HG02943 (cell line): Measurements from ENCODE around the gene SSBP3.

ENCODE experiments used
- ATAC-seq: cut with Tn5 transposase; IDR thresholded peaks from one replicate; pipeline ENCODE4 v1.9.1; 2021; ENCODE audit warnings: mild to moderate bottlenecking, low read depth, moderate library complexity; ENCODE audit not compliant: unreplicated experiment

Gene SSBP3

GRCh38 chr1:54375712-54376429, 30.3 kb downstream of the SSBP3 start:
- no peak for ATAC-seq

- ATAC-seq: no peak
Observed at GRCh38 chr1:54375298-54375697, 30.9 kb downstream of the SSBP3 start.

- no peak for ATAC-seq
Observed at GRCh38 chr1:54374766-54375165, 31.4 kb downstream of the SSBP3 start.

DNA sequence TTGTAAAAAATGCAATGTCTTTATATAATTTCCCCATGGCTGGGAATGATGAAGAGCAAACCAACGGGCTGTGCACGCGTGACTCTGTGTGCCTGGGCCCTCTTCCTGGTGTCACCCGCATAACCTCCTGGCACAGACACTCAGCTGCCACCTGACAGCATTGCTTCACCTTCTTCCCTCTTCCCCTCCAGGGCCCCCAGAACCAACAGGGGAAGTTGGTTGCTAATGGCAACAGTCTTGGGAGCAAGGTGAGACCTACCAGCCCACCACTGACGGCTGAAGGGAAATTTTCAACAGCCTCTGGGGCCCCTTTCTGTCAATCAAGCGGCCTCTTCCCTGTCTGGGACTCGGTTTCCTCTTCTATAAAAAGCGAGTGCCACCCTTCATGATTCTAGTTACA, 33.2 kb downstream of the SSBP3 start:
- ATAC-seq: no peak

DNA sequence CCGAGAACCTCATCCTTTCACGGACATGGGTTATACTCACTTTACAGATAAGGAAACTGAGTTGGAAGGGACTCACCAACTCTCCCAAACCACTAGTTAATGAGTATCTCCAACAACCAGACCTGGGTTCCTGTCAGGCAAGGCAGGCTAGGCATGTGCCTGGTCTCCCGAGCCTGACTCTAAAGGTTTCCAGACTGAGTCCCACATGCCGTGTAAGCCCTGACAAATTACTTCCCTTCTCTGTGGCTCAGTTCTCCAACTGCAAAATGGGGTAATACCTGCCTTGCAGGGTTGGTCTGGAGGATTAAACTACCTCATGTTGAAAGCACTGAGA, 34.3 kb downstream of the SSBP3 start:
- no peak for ATAC-seq

- ATAC-seq: no peak
Observed at GRCh38 chr1:54371038-54371941, 34.9 kb downstream of the SSBP3 start.

DNA sequence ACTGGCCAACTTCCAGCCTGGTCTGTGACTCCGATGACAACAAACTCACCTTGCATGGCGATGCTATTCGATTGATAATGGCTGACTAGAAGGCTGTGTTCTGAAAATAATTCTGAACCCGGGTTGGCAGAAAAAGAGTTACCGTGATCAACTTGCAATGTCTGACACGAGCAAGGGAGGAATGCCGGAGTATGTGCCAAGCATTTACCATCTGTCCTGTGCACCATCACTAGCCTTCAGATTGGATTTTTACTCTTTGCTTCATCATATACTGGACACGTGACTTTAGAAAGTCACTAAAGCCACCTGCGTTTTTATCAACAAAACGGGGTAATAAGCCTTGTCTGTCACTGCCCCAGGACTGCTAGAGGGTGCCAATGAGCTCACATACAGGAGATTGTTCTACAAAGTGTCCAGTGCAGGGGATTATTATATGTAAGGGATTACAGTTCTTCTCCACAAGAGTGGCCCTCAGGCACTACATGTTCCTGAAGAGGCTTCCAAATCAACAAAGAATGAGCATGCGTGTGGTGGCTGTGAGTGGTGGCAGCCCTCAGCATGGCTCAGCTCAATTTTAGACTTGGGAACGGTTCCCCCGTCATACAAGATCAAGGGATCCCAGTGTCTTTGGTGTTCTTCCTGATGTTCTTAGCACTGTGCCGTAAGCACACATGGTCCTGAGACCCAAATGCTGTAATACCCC, 35.8 kb downstream of the SSBP3 start:
- ATAC-seq: no peak

DNA sequence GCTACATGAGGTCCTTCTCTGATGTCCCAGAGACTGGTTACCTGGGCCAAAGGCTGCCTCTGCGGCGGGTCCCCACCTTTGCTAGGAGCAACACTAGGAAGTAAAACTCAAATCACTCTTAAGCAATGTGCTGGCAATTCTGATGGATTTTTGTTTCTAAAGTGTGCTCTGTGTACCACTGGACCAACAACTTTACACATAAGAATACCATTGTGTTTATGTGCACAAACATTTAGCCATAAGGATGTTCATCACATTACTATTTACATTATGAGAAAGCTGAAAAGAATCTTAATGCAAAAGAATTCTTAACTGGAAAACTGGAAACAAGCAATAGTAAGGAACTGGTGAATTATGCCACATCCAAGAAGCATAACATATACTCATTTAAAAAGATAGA, 38.6 kb downstream of the SSBP3 start:
- ATAC-seq: no peak

GRCh38 chr1:54365847-54366246, 40.3 kb downstream of the SSBP3 start:
- no peak for ATAC-seq

- no peak for ATAC-seq
Observed at GRCh38 chr1:54365398-54365797, 40.8 kb downstream of the SSBP3 start.

GRCh38 chr1:54364995-54365394, 41.2 kb downstream of the SSBP3 start:
- no peak for ATAC-seq

DNA sequence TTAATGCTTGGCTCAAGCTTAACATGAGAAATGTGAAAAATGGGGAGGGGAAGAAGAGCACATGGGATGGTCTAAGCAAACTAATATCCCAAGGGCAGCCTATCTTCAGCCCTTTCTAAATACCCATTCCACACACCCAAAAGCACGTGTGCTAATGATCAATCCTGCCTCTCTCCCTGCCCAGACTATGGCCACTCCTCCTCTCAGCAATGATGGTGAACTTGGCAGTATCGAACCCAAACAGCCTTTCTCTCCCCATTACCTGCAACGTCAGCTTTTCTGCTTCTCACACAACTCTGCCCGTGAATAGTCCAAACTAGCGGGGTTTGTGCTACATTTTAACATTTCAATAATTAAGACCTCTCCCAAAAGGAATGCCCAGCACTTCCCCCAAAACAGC, 41.6 kb downstream of the SSBP3 start:
- ATAC-seq: no peak

DNA sequence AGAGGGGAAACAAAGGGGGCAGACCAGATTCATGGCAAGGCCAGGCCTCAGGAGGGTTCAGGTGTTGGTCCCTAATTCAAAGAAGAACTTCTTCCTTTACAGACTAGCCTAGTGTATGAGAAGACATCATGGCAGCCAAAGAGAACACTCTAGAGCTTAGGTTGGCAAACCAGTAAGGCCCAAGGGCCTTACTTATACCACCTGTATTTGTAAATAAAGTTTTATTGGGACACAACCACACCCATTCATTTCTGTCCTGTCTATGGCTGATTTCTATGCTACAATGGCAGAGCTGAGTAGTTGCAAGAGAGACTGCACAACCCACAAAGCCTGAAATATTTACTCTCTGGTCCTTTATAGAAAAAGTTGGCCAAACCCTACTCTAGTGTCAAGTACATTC, 42.3 kb downstream of the SSBP3 start:
- no peak for ATAC-seq

DNA sequence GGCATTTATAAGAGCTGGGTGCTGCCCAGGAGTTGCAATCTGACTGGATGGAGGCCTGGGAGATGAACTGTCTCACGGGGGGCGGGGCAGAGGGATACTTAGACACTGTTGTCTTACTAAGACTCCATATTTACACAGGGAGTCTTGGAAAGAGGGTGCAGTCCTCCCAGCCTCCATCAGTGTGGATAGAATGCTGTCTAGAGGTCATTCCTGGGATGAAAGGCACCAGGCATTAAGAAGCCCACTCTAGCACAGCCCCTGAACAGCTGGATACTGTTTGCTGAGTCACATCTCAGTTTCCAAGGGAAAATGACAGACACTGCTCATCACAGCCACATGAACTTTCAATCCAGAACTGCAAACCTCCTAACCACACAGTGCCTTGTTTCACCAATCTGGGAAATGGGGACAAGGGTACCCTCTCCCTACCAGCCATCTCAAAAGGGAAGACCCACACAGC, 43.3 kb downstream of the SSBP3 start:
- no peak for ATAC-seq

DNA sequence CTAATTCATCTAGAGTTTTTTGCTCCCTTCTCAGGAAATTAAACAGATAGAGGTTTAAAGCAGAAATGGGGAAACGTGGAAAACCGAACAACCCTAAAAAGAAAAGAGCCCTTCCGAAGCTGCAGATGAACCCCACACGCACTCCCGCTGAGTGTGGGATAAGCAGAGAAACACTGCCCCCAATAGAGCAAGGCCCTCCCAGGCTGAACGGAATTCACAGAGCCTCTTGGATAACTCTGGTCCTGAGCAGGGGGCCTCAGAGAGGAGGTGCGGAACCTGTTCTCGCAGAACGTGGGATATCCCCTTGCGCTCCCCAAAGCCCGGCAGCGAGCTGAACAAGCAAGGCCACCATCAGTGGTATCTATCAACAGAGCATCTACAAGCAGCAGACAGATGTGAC, 44.9 kb downstream of the SSBP3 start:
- no peak for ATAC-seq

DNA sequence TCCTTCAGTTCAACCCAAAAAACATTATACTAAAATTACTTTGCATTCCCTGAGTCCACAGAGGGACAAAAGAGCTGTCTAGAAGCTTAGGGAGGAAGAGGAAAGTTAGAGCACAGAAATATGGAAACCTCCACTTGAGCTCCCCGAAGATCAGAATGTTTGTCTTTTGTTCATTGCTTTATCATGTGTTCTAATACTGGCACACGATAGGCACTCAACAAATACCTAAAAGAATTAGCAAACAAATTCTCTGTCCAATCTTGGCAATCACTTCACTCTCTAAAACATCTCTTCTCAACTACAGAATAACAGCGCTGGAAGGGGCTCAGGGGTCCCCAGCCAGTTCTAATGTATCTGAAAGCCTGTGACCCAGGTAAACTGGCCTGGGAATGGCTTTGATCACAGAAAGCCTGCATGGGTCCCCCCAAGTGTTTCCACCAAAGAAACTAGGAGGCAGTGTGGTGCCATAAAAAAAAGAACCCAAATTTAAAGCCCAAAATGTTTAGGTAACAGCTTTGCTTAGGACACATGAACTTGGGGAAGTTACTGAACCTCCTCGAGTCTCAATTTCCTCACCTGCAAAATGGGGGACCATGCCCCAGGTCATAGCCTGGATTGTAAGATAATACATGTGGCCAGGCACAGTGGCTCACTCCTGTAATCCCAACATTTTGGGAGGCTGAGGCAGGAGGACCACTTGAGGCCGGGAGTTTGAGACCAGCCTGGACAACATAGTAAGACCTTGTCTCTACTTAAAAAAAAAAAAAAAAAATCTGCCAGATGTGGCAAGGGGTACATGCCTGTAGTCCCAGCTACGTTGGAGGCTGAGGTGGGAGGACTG, 45.8 kb downstream of the SSBP3 start:
- ATAC-seq: no peak

DNA sequence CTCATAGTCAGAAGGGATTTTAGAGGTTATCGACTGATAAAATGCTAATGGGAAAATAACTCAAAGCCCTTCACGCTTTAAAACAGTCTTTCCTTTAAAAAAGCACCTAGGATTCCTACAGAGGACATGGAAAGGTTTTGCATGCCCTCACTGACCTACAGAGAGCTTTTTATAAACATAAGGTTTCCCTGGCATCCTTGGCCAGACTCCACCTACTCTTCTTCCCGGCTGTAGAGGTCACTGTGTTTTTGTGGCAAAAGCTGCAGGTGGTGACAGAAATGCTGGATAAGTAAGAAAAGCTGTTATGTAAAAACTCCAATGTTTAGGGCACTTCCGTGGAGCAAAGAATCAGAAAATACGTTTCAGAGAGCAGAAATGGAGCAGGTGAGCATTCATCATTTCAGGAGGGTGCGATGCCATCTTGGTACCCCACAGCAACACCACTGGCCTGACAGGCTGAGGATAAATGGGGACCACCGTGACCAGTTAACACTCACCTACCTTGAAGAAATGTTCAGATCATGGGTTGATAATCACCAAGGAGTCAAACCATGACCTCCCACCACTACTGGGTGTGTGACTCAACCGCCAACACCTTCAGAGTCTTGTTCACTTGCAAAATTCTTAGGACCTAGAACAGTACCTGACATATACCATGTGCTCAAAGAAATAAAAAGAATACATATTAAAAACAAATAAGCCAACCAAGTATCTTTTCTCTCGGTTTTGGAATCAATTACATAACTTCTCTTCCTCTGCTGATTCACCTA, 46.6 kb downstream of the SSBP3 start:
- ATAC-seq: no peak

DNA sequence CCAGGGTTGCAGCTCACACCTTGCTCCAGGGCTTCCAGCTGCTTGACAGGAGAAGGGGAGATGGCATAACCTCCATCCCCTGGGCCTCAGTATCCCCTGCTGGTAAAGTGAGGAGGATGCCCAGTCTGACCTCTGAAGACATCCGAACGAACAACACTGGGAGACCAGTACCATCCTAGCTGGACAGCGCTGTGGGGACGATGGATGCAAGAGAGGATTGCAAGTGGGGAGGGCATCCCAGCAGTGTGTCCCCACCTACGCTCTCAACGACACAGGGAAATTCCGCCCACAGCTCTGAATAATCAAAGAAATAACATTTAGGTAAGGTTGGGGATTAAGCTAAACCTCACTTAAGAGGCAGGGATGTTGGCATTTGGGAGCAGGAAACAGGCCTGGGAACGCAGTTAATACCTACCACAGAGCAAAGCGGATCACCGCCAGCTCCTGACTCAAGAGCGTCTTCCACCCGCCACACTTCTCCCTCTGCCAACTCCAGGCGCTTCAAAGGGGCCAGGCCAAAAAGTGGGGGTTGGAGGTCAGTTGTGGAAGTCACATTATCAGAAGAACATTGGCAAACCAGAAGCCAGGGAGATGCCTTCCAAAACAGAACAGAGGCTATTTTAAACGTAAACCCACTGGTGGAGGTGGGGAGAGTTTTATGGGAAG, 47.6 kb downstream of the SSBP3 start:
- ATAC-seq: no peak

- no peak for ATAC-seq
Observed at GRCh38 chr1:54357967-54358366, 48.2 kb downstream of the SSBP3 start.
